Activated CD4-positive, CD25-positive, alpha-beta regulatory T cell (primary cell): ENCODE results near the gene PADI2.
"Not testable (repeated sequence)": the region's sequence is repeated elsewhere in the genome, so short reads cannot be mapped to it uniquely, and the experiment has no call there.

Source experiments
- DNase-seq, 4 experiments: peaks; one replicate each; lab custom pipeline; 2025; lab: John Stamatoyannopoulos, UW

Gene PADI2

GRCh38 chr1:17081439-17081838 lies 37.8 kb downstream of the PADI2 start:
- no peak for DNase-seq

GRCh38 chr1:17080880-17081279 lies 38.4 kb downstream of the PADI2 start:
- DNase-seq: no peak

DNA sequence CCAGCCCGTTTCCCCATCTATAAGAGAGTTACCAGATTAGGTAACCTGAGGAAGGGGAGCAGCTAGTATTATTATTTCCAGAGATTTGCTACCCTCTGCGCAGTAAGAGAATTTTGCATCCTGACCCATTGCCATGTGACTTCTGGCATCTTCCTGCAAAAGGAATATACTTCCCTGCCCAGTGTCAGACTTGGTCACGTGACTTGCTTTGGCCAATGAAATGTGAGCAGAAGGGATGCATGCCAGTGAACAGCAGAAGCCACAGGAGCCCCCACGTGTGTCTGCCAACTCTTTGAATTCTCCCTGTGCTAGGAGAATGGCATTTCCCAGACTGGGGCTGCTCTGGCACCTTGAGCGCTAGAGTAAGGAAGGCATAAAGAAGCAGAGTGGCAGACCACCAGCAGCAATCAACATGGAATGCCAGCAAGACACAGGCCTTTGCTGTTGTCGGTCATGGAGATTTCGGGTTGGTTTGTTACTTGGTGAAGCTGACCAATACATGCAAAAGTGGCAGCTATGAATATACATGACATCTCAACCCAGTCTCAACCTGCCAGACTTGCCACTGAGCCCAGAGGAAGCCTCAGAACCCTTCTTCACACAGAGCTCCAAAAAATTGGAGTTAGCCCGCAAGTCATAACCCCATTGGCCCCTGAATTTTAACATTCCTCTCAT lies 39.0 kb downstream of the PADI2 start:
- no peak for DNase-seq

DNA sequence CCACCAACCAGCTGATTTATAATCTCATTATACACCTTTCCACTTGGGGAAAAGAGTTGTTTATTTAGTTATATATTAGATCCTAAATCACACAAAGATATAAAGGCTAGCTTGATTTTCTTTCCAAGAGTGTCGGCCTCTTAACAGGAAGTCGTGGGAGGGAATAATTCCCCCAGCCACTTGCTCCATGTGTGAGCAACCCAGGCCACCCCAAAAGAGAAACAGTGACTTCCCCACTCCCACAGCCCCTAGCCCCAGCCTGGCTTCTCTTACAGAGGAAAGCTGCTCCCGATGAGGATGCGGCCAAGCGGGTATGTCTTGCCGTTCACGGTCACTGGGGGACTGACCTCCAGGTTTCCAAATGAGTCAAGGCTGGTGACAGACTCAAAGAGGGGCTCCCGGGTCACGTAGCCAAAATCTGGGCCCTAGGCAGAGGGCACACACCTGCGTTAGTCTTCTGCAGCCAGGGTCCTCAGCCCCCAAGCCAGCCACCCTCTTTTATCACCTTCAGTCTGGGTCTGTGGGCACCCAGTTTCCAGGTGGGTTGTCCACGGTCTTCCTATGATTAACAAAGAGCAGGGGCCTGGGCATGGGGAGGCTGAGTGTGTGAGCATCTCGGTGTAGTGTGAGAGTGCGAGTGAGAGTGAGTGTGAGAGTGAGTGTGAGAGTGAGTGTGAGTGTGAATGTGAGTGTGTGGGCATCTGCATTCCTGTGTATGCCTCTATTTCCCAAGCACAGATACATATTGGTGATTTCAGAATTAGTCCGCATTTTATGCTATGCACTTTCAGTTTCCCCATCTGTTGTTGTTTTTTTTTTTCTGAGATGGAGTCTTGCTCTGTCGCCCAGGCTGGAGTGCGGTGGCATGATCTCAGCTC lies 40.0 kb downstream of the PADI2 start:
- DNase-seq: no peak

DNA sequence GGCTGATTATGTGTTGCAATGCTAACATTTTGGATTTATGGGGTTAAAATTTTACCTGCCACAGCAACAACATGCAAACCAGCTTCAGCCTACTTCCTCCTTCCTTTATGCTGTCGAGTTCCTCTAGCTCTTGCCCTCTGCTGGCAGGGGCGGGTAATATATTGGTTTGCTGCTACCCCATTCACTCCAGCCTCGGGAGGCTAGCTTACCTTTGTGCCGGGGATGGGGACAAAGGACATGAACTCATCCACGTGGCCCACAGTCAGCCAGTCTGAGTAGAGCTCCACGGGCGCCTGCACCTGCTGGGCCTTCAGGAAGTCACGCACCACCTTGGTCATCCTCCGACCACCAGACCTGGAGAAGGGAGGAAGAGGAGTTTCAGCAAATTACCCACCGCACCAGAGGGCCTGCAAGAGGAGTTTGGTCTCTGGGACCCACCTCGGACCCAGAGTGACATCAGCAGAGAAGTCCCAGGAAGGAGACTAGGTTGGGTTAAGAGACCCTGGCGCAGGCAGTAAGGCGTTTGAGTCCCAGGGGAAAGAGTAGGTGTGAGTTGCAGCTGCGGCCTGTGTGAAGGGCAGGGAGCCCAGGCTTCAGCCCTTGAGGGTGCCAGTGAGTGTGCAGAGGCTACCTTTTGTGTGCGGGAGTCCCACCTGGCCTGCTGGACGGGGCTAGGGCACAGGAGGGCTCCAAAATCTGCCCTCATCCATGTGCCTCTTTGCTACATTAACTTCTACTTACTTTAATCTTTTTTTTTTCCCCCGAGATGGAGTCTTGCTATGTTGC lies 43.6 kb downstream of the PADI2 start:
- no peak for DNase-seq

- no peak for DNase-seq
Observed at GRCh38 chr1:17071794-17072193, 47.5 kb downstream of the PADI2 start.

DNA sequence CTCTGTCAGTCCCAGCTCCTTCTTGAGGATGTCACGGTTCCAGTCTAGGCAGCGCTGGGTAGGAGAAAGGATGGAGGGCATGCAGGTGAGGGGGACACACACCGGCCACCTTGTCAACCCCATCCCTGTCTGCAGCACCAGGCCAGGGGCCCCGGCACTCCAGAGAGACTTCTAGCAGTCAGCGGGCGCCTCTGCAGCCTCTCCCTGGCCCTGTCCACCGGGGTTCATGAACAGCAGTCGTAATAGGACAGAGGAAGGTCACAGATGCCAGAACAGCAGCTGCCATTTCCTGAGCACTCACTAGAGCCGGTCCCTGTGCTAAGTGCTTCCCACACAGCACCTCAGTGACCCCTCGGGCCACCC lies 49.1 kb downstream of the PADI2 start:
- no peak for DNase-seq

DNA sequence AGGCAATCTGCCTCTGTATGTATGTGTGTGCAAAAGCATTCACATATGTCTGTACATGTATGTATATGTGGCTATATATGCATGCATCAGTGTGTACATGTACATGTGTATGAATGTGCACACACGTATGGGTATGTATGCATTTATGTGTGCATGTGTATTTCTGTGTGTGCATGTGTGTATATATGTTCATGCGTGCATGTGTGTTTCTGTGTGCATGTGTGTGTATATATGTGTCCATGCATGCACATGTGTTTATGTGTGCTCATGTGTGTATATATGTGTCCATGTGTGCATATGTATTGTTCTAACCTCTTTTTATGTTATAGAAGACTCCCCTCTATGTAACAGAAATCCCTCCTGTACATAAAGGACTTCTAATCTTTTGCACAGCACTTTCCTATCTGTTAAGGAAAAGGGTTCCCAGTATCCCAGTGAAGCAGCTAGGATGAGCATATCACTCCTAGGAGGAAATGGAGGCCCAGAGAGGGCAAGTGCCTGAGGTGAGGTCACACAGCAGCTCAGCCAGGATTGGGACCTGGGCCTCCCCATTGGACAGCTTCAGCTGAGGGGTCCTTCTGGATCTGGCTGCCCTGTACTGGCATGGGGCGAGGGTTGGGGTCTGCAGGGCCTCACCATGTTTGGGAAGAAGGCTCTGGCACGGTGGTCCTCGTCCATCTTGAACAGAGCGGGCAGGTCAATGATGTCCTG lies 49.6 kb downstream of the PADI2 start:
- DNase-seq: no peak

DNA sequence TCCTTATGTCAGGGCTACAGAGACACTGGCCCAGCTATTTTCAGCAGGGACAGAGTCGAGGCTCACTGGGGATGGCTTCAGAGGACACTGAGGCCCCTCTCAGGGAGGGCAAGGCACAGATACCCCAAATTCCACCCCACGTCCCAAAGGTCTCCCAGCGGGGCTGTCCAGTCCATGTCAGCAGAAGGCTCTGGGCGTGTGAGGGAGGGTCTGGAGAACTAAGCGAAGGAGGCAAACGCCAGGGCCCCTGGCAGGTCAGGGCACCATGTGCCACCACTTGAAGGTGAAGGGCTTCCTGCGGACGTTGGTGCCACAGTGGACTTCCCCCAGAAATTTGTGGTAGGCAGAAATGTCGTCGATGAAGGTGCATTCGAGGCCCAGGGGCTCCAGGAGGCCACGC lies 50.5 kb downstream of the PADI2 start:
- DNase-seq: no peak

DNA sequence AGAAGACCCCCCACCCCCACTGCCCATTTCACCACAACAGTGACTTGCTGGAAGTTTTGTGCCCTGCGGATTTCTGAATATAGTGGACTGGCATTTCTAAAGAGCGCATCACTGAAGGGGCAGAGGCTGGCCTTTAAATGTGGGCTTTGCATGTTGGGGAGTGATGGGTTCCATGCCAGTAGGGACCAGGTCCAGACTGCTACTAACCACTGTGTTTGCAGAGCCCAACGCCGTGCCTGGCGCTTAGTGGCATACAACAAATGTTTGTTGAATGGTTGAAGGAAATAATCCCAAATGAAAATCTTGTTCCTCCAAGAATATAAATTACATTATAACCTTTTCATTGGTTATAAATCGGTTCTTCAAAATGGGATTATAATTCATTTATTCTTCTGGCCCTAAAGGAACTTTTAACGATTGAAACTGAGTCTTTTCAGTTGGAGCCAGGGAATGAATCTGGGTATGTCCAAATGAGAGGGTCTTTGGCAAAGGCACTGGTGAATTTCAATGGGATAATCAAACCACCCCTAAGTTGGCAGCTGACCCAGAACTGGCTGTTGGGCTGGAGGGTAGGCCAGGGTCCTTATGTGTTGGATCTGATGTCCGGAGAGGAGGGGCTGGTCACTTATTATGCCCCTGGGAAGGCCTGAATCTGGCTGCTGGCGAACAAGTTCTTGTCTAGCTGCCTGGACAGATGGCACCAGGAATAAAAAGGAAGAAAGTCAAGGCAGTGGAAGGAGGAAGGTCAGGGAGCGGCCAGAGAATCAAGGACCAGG lies 51.6 kb downstream of the PADI2 start:
- no peak for DNase-seq

DNA sequence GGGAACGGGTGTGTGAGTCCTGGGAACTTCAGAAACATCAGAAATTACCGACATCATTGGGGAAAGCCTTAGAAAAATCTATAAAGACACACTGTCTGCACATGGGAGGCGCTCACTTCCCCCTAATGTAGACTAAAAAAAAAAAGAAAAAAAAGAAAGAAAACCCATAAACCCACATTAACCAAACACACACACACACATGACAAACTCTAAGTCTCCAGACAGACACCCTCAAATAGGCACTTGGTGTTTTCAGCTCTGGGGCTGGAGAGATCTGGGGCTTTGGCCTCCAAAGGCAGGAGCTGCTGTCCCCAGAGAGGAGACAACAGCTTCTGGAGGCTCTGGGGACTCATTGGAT lies 52.2 kb downstream of the PADI2 start:
- DNase-seq: no peak

- DNase-seq: no peak
Observed at GRCh38 chr1:17066361-17067068, 52.7 kb downstream of the PADI2 start.

DNA sequence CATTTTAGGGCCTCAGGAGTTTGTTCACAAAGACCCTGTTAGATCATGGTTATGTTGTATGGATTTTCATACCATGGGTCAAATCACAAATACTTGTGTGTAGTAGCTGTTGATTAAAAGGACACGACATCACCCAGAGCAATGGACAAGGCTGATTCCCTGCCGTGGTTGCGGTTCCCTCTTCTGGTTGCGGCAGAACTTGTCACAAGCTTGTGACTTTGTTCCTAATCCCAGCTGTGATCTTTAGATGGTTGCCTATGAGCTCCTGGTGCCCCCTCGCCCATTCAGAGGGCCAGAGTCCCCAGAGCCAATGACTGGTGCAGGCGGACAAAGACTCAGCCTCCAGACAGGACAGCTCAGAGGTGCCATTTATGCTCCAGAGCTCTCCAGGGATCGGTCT lies 53.6 kb downstream of the PADI2 start:
- DNase-seq: no peak

GRCh38 chr1:17062751-17063150 lies 56.5 kb downstream of the PADI2 start:
- DNase-seq: not testable (repeated sequence)

GRCh38 chr1:17061892-17062291 lies 57.4 kb downstream of the PADI2 start:
- no peak for DNase-seq

- DNase-seq: no peak
Observed at GRCh38 chr1:17061486-17061885, 57.8 kb downstream of the PADI2 start.

DNA sequence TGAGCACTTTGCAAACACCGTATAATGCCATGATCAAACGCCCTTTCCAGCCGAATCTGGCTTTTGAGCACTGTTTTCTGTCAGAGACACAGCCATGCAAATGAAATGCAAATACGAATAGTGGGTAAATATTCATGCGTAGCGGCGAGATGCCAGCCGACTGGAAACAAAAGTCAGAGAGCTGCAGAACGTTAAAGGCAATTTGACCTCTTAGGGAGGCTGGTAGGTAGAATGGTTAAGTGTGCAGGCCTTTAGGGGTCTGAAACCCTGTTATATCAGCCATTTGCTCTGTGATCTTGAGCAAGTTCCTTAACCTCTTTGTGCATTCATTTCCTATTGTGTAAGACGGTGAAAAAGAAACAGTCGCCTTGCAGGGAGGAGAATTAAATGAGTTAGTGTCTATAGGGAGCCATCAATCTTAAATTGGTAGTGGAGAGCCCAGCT lies 58.9 kb downstream of the PADI2 start:
- no peak for DNase-seq

- DNase-seq: no peak
Observed at GRCh38 chr1:17059391-17060305, 59.6 kb downstream of the PADI2 start.

GRCh38 chr1:17056551-17056950 lies 62.7 kb downstream of the PADI2 start:
- no peak for DNase-seq

- DNase-seq: no peak
Observed at GRCh38 chr1:17055801-17056200, 63.5 kb downstream of the PADI2 start.
